H1 (cell line): ENCODE measurements around the gene OR56A3. TPM values are rescaled to one million over a fixed set of nuclear protein-coding genes. Genes with fewer than 3 reads are reported as not detected.
"Not testable (repeated sequence)": the region's sequence is repeated elsewhere in the genome, so short reads cannot be mapped to it uniquely, and the experiment has no call there.

Source experiments
- CTCF ChIA-PET: fragments of 300-600 bp; sonication (Branson Sonifier 250); formaldehyde crosslinking; loops from one replicate; lab custom pipeline; 2021; ENCODE audit not compliant: partially characterized antibody; lab: Charles Lee
- POLR2A ChIA-PET: fragments of 300-600 bp; sonication (Branson Sonifier 250); formaldehyde crosslinking; loops from one replicate; lab custom pipeline; 2021; ENCODE audit warnings: inconsistent platforms; ENCODE audit not compliant: partially characterized antibody; lab: Charles Lee
- DNase-seq, 2 experiments: peaks; one replicate each; pipeline versions ENCODE4 v3.0.0 to v3.0.0-alpha.2; 2010 to 2022; ENCODE audit warnings: low spot score in 2 of 2, low read depth in 1 of 2, mixed read lengths in 1 of 2
- FAIRE-seq: peaks from 2 replicates; lab custom pipeline; 2011; peaks lifted over from hg19 to GRCh38; lab: Jason Lieb, UNC
- H2AFZ ChIP-seq: 2 replicates; pipeline ENCODE4 v1.8.1; 2012; ENCODE audit warnings: low read length, inconsistent platforms
- H2AK5ac ChIP-seq: 2 replicates; pipeline ENCODE4 v1.6.1; 2013; ENCODE audit warnings: low read depth, low read length
- H2BK120ac ChIP-seq: replicated peaks from 2 replicates; pipeline ENCODE3; 2013; ENCODE audit warnings: low read depth, low read length, inconsistent platforms
- H2BK12ac ChIP-seq: 2 replicates; pipeline ENCODE4 v1.6.1; 2013; ENCODE audit warnings: low read depth, low read length
- H2BK15ac ChIP-seq: 2 replicates; pipeline ENCODE4 v1.6.1; 2013; ENCODE audit warnings: low read length
- H2BK20ac ChIP-seq: 2 replicates; pipeline ENCODE4 v1.6.1; 2013; ENCODE audit warnings: low read length
- H2BK5ac ChIP-seq: 2 replicates; pipeline ENCODE4 v1.6.1; 2013; ENCODE audit warnings: low read depth, low read length
- H3K14ac ChIP-seq: 2 replicates; pipeline ENCODE4 v1.6.1; 2013; ENCODE audit warnings: inconsistent platforms; ENCODE audit not compliant: insufficient read length
- H3K18ac ChIP-seq: 2 replicates; pipeline ENCODE4 v1.6.1; 2013; ENCODE audit warnings: low read length; ENCODE audit errors: extremely low read depth
- H3K23ac ChIP-seq: 2 replicates; pipeline ENCODE4 v1.6.1; 2013; ENCODE audit warnings: inconsistent platforms; ENCODE audit not compliant: insufficient read length
- H3K23me2 ChIP-seq: 2 replicates; pipeline ENCODE4 v1.6.1; 2013; ENCODE audit warnings: low read depth, low read length
- H3K27ac ChIP-seq: 2 replicates; pipeline ENCODE4 v1.6.1; 2011; ENCODE audit warnings: low read depth, low read length, inconsistent platforms
- H3K27me3 ChIP-seq, 4 experiments: replicated peaks in 1 of 4; 1 replicate in 1 of 4; 2 replicates in 3 of 4; pipeline versions ENCODE4 v1.6.1 to v1.8.1; 2011 to 2013; ENCODE audit warnings: low read length in 3 of 4, mild to moderate bottlenecking in 3 of 4, inconsistent platforms in 2 of 4, mixed read lengths in 2 of 4, moderate library complexity in 1 of 4; ENCODE audit not compliant: control insufficient read depth in 3 of 4, insufficient read depth in 3 of 4; ENCODE audit errors: extremely low read depth in 1 of 4
- H3K36me3 ChIP-seq, 4 experiments: 2 replicates each; pipeline versions ENCODE4 v1.6.1 to v1.8.1; 2011 to 2013; ENCODE audit warnings: mild to moderate bottlenecking in 4 of 4, low read length in 3 of 4, moderate library complexity in 2 of 4, control low read depth in 1 of 4, inconsistent platforms in 1 of 4; ENCODE audit not compliant: insufficient read depth in 4 of 4, control insufficient read depth in 2 of 4
- H3K4ac ChIP-seq: replicated peaks from 2 replicates; pipeline ENCODE3; 2013; ENCODE audit warnings: low read length, low read depth, mixed read lengths, inconsistent platforms; ENCODE audit not compliant: insufficient read length
- H3K4me1 ChIP-seq, 4 experiments: replicated peaks in 1 of 4; 1 replicate in 1 of 4; 2 replicates in 3 of 4; pipeline versions ENCODE4 v1.6.1 to v1.8.1; 2011 to 2013; ENCODE audit warnings: low read length in 3 of 4, inconsistent platforms in 2 of 4, mixed read lengths in 1 of 4; ENCODE audit not compliant: insufficient read depth in 4 of 4, control insufficient read depth in 3 of 4
- H3K4me2 ChIP-seq, 2 experiments: 2 replicates each; pipeline versions ENCODE4 v1.6.1 to v1.8.1; 2011 to 2013; ENCODE audit warnings: low read depth in 2 of 2, low read length in 2 of 2, control low read depth in 1 of 2, inconsistent platforms in 1 of 2, mild to moderate bottlenecking in 1 of 2; ENCODE audit not compliant: insufficient read depth in 1 of 2
- H3K4me3 ChIP-seq, 4 experiments: fragments of 200-600, 300-600 bp in 1 of 4; sonication (generic), shearing (Covaris generic), sonication (Bioruptor Twin) in 1 of 4; 2 replicates each; pipeline versions ENCODE4 v1.5.1 to v1.8.1; 2011 to 2016; ENCODE audit warnings: low read length in 4 of 4, low read depth in 3 of 4, control low read depth in 2 of 4, inconsistent platforms in 2 of 4, mild to moderate bottlenecking in 2 of 4, mixed read lengths in 1 of 4, moderate library complexity in 1 of 4; ENCODE audit not compliant: insufficient read depth in 2 of 4; ENCODE audit errors: extremely low read depth in 1 of 4
- H3K56ac ChIP-seq: replicated peaks from 2 replicates; pipeline ENCODE3; 2013; ENCODE audit warnings: low read depth, mild to moderate bottlenecking, mixed read lengths, low read length, inconsistent platforms; ENCODE audit not compliant: insufficient read length
- H3K79me1 ChIP-seq: 2 replicates; pipeline ENCODE4 v1.6.1; 2013; ENCODE audit warnings: low read depth, low read length, control low read depth
- H3K79me2 ChIP-seq, 2 experiments: 2 replicates each; pipeline versions ENCODE4 v1.6.1 to v1.8.1; 2012 to 2013; ENCODE audit warnings: low read length in 2 of 2, mild to moderate bottlenecking in 2 of 2, inconsistent platforms in 1 of 2; ENCODE audit not compliant: insufficient read depth in 2 of 2, control insufficient read depth in 1 of 2
- H3K9ac ChIP-seq, 4 experiments: replicated peaks in 1 of 4; 1 replicate in 1 of 4; 2 replicates in 3 of 4; pipeline versions ENCODE4 v1.6.1 to v1.8.1; 2011 to 2013; ENCODE audit warnings: low read depth in 3 of 4, low read length in 3 of 4, control low read depth in 2 of 4, mild to moderate bottlenecking in 2 of 4, moderate library complexity in 2 of 4, inconsistent platforms in 1 of 4; ENCODE audit errors: extremely low read depth in 1 of 4
- H3K9me3 ChIP-seq, 2 experiments: 2 replicates each; pipeline versions ENCODE4 v1.6.1 to v1.8.1; 2012 to 2013; ENCODE audit warnings: mild to moderate bottlenecking in 2 of 2, moderate library complexity in 2 of 2, control low read depth in 1 of 2, inconsistent platforms in 1 of 2, low read depth in 1 of 2, low read length in 1 of 2, mixed read lengths in 1 of 2; ENCODE audit not compliant: insufficient read depth in 2 of 2
- H4K20me1 ChIP-seq, 2 experiments: replicated peaks in 1 of 2; 2 replicates each; pipeline versions ENCODE3 to v1.8.1; 2011 to 2013; ENCODE audit warnings: inconsistent platforms in 2 of 2, low read length in 2 of 2, mild to moderate bottlenecking in 1 of 2; ENCODE audit not compliant: insufficient read depth in 2 of 2, control insufficient read depth in 1 of 2
- H4K5ac ChIP-seq: 2 replicates; pipeline ENCODE4 v1.6.1; 2013; ENCODE audit warnings: low read length, low read depth, mixed read lengths, inconsistent platforms; ENCODE audit not compliant: insufficient read length
- H4K8ac ChIP-seq: 2 replicates; pipeline ENCODE4 v1.8.0; 2013; ENCODE audit warnings: mild to moderate bottlenecking, moderate library complexity, low read length, inconsistent platforms; ENCODE audit not compliant: insufficient read depth; ENCODE audit errors: extremely low read depth
- H4K91ac ChIP-seq: replicated peaks from 2 replicates; pipeline ENCODE3; 2013; ENCODE audit warnings: low read length, mixed read lengths, inconsistent platforms; ENCODE audit not compliant: insufficient read length
- WGBS, 2 experiments: shearing (Covaris generic) in 1 of 2; methylation state at CpG; one replicate each; pipeline versions ENCODE4 v1.1.6 to v1.1.7; 2013 to 2015; ENCODE audit warnings: low lambda C conversion rate in 2 of 2, mixed read lengths in 2 of 2, inconsistent platforms in 1 of 2, low coverage in 1 of 2, missing lambda C conversion rate in 1 of 2; ENCODE audit not compliant: insufficient replicate concordance in 2 of 2, insufficient coverage in 1 of 2, insufficient read length in 1 of 2; ENCODE audit errors: extremely low coverage in 1 of 2, missing lambda C conversion rate in 1 of 2; 5-methylcytosine and 5-hydroxymethylcytosine counted together
- polyA plus RNA-seq, 7 experiments: library from polyadenylated mRNA; depleted of rRNA in 3 of 7; stranded (reverse) in 5 of 7; unstranded in 2 of 7; fragments of >200 nt in 5 of 7; fragments of 200-250 nt in 2 of 7; gene quantifications; 1 replicate in 5 of 7; 2 replicates in 1 of 7; 4 replicates in 1 of 7; pipeline versions ENCODE4 v1.2.1 to v1.2.3, GENCODE V29; 2011 to 2013; ENCODE audit warnings: missing spikeins in 2 of 7, mixed read lengths in 2 of 7
- total RNA-seq: library from RNA; stranded (reverse); fragmentation: NEBNext Ultra II Directional; extraction: Animal tissue kit (Norgen Biotek cat#: 25700); gene quantifications from 2 replicates; pipeline ENCODE4 v1.2.1, GENCODE V29; 2021

Gene OR56A3
- total and polyA plus RNA-seq, 2 of the 8 experiments (the other 6 are each of a cell fraction or from before 2014, with no cell fraction given), result not detected

DNA sequence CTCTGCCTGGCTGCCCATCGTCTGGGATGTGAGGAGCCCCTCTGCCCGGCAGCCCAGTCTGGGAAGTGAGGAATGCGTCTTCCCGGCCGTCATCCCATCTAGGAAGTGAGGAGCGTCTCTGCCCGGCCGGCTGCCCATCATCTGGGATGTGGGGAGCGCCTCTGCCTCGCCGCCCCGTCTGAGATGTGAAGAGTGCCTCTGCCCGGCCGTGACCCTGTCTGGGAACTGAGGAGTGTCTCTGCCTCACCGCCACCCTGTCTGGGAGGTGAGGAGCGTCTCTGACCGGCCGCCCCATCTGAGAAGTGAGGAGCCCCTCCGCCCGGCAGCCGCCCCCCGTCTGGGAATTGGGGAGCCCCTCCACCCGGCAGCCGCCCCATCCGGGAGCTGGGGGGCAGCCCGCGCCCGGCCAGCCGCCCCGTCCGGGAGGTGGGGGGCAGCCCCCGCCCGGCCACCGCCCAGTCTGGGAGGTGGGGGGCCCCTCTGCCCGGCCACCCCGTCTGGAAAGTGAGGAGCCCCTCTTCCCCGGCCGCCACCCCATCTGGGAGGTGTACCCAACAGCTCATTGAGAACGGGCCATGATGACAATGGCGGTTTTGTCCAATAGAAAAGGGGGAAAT is 18.8 kb downstream of the OR56A3 start:
- 91% methylated on average over 21 of the region's 40 CpGs; no CpG with 5 or more reads in 1 of the 2 experiments for WGBS, 2 experiments
- H3K9me3 ChIP-seq, result peaks cover 11 to 14% of the 10 kb centered on the region in 2 experiments; a peak in 3 of 4 replicates

More for the DNA sequence above, 18.8 kb downstream of the OR56A3 start:
- H3K27ac ChIP-seq, H2AK5ac ChIP-seq, H3K79me1 ChIP-seq, H3K18ac ChIP-seq, H3K36me3 ChIP-seq, H4K20me1 ChIP-seq, CTCF ChIA-PET, H2BK20ac ChIP-seq, H3K4me3 ChIP-seq, H2AFZ ChIP-seq, H3K4ac ChIP-seq, H3K4me1 ChIP-seq, H3K4me2 ChIP-seq, H2BK5ac ChIP-seq, H2BK120ac ChIP-seq, H3K14ac ChIP-seq, FAIRE-seq, H3K79me2 ChIP-seq, H3K56ac ChIP-seq, H2BK12ac ChIP-seq, H3K9ac ChIP-seq, H3K23ac ChIP-seq, DNase-seq, H3K27me3 ChIP-seq, H3K23me2 ChIP-seq, H4K91ac ChIP-seq, POLR2A ChIA-PET, H4K8ac ChIP-seq, H2BK15ac ChIP-seq, H4K5ac ChIP-seq: not testable (repeated sequence)
